ENCODE results near the gene CPED1.
A peak's percentile ranks its signal among the peaks of the same experiment; 100 is the strongest.
"Not testable (repeated sequence)": the region's sequence is repeated elsewhere in the genome, so short reads cannot be mapped to it uniquely, and the experiment has no call there.

Gene CPED1

DNA sequence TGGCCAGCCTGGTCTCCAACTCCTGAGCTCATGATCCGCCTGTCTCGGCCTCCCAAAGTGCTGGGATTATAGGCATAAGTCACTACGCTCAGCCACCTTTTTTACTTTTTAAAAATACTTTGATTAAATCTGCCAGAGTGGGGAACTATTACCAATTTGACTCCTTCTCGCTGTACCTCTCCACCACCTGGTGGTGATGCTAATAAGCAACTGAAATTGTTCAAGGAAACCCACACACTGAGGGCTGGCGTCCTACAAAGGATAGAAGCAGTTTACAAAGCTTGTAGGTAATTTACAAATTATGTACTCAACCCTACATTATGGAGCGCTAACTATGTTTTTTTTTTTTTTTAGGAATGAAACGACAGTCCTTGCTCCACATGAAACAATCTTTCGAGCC lies 111.1 kb downstream of the CPED1 start:
- Mint-ChIP-seq H3K27ac (no peak overlapping the region), H3K4me3 (no peak overlapping the region), H3K4me1 (peaks cover 2% of the 10 kb centered on the region), H3K27me3 (no peaks in the 10 kb centered on the region), H3K9me3 (no peaks in the 10 kb centered on the region), H3K36me3 (peaks cover 5% of the 10 kb centered on the region)
- ATAC-seq (ENCODE audit: low read depth) (no peak), DNase-seq (ENCODE audit: low spot score in 2 of 2) (no peak)

DNA sequence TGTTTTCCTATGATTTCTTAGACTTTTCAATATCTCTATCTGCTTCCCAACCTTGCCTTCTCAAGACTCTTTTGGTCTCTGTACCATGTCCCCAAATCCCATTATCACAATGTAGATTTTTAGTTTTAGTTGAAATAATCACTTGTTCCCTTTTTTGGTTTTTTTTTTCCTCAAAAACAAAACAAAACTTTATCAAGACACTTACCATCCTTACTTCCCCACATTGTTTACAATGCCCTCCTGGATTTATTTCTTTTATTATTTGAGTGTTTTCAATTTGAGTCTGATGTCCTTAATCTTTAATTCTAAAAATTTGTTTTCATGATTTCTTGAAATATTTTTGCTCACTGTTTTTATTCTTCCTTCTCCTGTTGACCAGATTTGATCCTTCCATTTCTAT lies 112.6 kb downstream of the CPED1 start:
- DNase-seq (ENCODE audit: low spot score in 2 of 2) (no peak), ATAC-seq (ENCODE audit: low read depth) (no peak)
- Mint-ChIP-seq H3K27ac (no peak overlapping the region), H3K36me3 (peaks cover 5% of the 10 kb centered on the region), H3K4me1 (peaks cover 2% of the 10 kb centered on the region), H3K27me3 (no peaks in the 10 kb centered on the region), H3K9me3 (no peaks in the 10 kb centered on the region), H3K4me3 (no peak overlapping the region)

DNA sequence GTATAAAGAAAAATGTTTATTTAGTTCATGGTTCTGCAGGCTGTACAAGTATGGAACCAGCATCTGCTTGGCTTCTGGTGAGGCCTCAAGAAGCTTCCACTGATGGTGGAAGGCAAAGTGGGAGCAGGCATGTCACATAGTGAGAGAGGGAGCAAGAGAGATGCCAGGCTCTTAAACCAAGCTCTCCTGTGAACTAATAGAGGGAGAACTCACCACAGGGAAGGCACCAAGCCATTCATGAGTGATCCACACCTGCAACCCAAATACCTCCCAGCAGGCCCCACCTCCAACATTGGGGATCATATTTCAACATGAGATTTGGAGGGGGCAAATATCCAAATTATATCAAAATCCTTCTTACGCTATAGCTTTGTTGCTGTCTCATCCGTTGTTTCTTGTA lies 113.1 kb downstream of the CPED1 start:
- no peak for DNase-seq (ENCODE audit: low spot score in 2 of 2)
- no peaks in the 10 kb centered on the region for H3K9me3 Mint-ChIP-seq
- peaks cover 2% of the 10 kb centered on the region for H3K4me1 Mint-ChIP-seq
- no peak overlapping the region for H3K27ac Mint-ChIP-seq
- peaks cover 5% of the 10 kb centered on the region for H3K36me3 Mint-ChIP-seq
- no peak overlapping the region for H3K4me3 Mint-ChIP-seq
- no peaks in the 10 kb centered on the region for H3K27me3 Mint-ChIP-seq
- ATAC-seq (ENCODE audit: low read depth), result no peak

DNA sequence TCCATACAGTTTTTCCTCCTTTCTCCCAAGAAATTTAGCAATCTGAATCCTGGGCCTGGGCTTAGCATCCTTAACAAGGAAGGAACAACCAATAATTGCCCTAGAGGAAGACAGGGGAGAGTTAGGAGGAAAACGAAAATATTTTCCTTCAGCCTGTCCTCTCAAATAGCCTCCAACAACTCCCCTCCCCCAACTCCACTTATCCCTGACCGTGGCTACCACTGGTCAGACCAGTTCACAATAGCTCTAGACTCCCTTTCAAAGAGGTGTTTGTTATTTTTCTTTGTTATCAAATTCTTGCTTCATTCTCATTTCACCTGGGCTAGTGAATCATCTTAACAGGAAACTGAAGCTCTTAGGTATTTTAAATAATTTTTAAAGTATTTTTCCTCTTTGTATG lies 114.1 kb downstream of the CPED1 start:
- no peaks in the 10 kb centered on the region for H3K27me3 Mint-ChIP-seq

DNA sequence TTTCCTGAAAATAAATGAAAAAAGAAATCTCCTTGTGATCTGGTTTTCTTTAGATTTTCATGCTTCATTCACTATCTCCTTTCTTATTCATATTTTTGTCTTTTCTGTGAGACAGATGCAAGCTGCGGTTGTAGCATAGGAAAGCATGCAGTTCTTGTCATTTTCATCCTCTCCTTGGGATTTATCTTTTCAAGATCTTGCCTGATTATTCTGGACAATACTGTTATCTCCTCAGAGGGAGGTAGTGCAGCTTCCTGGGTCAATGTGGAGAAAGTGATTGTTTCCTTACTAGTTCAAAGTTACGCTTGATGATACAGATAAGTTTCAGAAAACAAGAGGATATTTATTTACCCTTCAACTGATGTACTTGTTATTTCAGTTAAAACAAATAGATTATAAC lies 114.6 kb downstream of the CPED1 start:
- ATAC-seq (ENCODE audit: low read depth), result no peak
- Mint-ChIP-seq H3K27ac (no peak overlapping the region), H3K36me3 (peaks cover 5% of the 10 kb centered on the region), H3K4me3 (no peak overlapping the region), H3K4me1 (peaks cover 2% of the 10 kb centered on the region), H3K27me3 (no peaks in the 10 kb centered on the region), H3K9me3 (no peaks in the 10 kb centered on the region)
- DNase-seq (ENCODE audit: low spot score in 2 of 2), result no peak

More for the DNA sequence above, 114.1 kb downstream of the CPED1 start:
- no peak overlapping the region for H3K27ac Mint-ChIP-seq
- H3K4me1 Mint-ChIP-seq, result peaks cover 2% of the 10 kb centered on the region
- H3K9me3 Mint-ChIP-seq, result no peaks in the 10 kb centered on the region
- H3K4me3 Mint-ChIP-seq, result no peak overlapping the region
- no peak for ATAC-seq (ENCODE audit: low read depth)
- H3K36me3 Mint-ChIP-seq, result peaks cover 5% of the 10 kb centered on the region
- no peak for DNase-seq (ENCODE audit: low spot score in 2 of 2)

DNA sequence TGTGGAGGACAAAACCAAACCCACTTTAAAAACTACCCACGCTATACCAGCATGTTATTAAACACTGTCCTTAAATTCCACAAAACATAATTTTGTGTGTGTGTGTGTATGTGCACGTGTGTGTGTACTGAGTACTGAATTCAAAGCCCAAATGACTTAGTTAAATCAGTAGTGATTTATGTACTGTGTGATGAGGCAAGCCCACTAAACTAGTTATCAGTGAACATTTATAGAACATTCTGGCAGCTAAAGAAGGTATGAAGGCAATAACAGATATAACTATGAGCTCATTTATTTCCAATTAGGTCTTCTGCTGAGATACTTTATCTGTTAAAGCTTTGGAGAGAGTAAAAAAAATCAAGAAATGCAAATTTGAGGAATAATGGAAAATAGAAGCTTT lies 115.1 kb downstream of the CPED1 start:
- no peak for DNase-seq (ENCODE audit: low spot score in 2 of 2)
- Mint-ChIP-seq H3K27ac (no peak overlapping the region), H3K4me3 (no peak overlapping the region), H3K27me3 (no peaks in the 10 kb centered on the region), H3K9me3 (no peaks in the 10 kb centered on the region), H3K36me3 (peaks cover 5% of the 10 kb centered on the region), H3K4me1 (peaks cover 2% of the 10 kb centered on the region)
- no peak for ATAC-seq (ENCODE audit: low read depth)

DNA sequence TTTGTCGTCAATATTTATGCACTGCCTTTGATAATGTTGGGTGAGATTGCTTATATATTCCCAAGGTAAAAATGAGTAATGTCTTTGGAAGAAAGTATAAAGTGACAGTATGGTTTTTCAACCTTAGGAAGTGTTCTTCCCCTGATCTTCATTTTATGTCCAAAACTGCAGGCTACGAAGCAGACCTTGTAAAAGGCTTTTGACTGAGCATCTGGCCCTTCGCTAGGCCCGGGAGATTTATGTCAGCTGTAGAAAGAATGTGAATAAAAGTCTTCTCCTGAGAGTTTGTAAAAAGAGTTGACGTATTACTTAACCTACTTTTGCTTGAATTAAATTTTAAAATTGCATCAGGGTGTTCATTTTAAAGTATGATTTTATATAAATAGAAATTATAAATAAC lies 116.8 kb downstream of the CPED1 start:
- Mint-ChIP-seq H3K36me3 (peaks cover 5% of the 10 kb centered on the region), H3K9me3 (no peaks in the 10 kb centered on the region), H3K27me3 (no peaks in the 10 kb centered on the region), H3K27ac (no peak overlapping the region), H3K4me1 (peaks cover 2% of the 10 kb centered on the region), H3K4me3 (no peak overlapping the region)
- DNase-seq (ENCODE audit: low spot score in 2 of 2) (no peak), ATAC-seq (ENCODE audit: low read depth) (no peak)

DNA sequence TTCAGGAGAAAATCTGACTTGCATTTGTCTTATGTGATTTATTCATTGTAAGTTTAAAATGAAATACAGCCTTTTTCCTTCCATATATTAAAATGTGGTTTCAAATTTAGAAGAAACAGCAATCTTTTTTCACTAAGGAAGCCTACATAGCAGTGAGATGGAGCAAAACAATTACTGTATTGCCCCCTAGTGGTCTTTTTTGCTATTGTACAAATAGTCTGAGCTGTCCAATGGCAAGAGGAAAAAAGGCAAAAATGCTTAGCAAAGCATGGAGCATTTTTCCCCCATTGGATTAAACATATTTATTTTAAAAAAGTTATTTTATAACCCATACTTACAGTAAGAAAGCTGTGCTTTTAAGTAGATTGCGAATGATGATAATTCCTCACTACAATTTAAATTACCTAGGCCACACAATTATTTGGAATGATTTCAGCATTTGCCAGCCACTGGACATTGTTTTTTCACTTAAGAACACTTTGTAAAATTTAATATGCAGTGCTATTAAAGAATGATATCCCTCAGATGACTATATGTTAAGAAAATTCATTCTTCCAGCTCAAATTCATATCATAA lies 119.5 kb downstream of the CPED1 start:
- Mint-ChIP-seq H3K4me1 (no peaks in the 10 kb centered on the region), H3K27me3 (no peaks in the 10 kb centered on the region), H3K36me3 (no peaks in the 10 kb centered on the region), H3K9me3 (no peaks in the 10 kb centered on the region), H3K4me3 (no peak overlapping the region), H3K27ac (no peak overlapping the region)
- DNase-seq (ENCODE audit: low spot score in 2 of 2) (peak in 1 of 2 donors; percentile 47), ATAC-seq (ENCODE audit: low read depth) (peak; percentile 86)

DNA sequence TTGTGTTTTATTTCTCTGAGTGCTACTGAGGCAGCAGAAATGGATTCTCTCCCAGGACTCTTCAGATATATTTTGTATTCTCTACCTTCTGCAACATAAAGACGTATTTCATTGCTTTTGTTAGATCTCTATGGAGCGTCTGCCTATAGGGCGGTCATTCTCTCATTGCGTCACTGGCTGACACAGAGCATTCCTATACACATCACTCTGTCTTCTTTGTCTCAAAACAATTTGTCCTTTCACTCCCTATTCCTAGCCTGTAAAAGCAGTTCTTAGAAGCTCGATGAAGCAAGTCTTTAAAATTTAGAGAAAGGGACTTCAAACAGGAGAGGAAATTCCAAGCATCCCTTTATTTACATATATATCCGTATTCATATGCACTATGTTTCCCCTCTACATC lies 120.6 kb downstream of the CPED1 start:
- no peak overlapping the region for H3K4me3 Mint-ChIP-seq
- DNase-seq (ENCODE audit: low spot score in 2 of 2) (no peak), ATAC-seq (ENCODE audit: low read depth) (no peak)
- H3K27ac Mint-ChIP-seq, result no peak overlapping the region
- H3K4me1 Mint-ChIP-seq, result no peaks in the 10 kb centered on the region
- H3K27me3 Mint-ChIP-seq, result no peaks in the 10 kb centered on the region
- H3K9me3 Mint-ChIP-seq, result no peaks in the 10 kb centered on the region
- H3K36me3 Mint-ChIP-seq, result no peaks in the 10 kb centered on the region

DNA sequence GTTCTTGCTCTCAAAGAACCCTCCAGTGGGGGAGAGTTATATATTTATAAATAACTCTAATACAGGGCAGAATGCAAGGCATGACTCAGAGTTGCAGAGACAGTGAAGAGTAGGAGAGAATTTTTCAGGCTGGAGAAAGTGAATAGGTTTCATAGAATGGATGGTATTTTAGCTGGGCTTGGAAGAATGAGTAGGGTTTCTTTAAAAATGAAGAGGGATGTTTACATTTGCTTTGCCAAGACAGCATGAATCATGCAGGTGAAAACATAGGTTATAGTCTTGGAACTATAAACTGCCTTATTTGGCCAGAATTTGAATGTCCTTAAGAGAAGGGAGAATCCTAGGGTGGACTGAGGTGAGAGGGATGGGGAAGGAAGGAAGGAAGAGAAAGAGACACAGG lies 124.8 kb downstream of the CPED1 start:
- Mint-ChIP-seq H3K27ac (no peak overlapping the region), H3K27me3 (no peaks in the 10 kb centered on the region), H3K4me3 (no peak overlapping the region), H3K4me1 (no peaks in the 10 kb centered on the region), H3K9me3 (no peaks in the 10 kb centered on the region), H3K36me3 (no peaks in the 10 kb centered on the region)
- ATAC-seq (ENCODE audit: low read depth) (no peak), DNase-seq (ENCODE audit: low spot score in 2 of 2) (no peak)

DNA sequence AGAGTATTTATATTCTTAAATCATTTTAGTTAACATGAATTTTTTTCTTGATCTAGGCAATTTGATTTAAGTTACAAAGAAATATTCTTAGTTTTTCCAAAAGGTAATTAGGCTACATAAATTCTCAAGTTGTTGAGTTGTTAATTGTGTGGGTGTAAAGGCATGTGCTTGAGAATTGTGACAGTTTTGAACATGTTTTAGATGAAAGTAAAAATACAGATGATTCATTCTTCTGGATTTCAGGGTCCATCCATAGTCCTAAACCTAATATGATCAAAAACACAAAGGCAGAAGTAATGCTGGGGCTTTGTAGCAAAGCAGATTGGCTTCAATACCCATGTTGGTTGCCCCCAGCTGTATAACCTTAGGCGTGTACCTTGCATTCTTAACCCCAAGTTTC lies 127.9 kb downstream of the CPED1 start:
- H3K9me3 Mint-ChIP-seq, result no peaks in the 10 kb centered on the region
- H3K36me3 Mint-ChIP-seq, result peaks cover 2% of the 10 kb centered on the region
- H3K4me1 Mint-ChIP-seq, result peaks cover 2% of the 10 kb centered on the region
- ATAC-seq (ENCODE audit: low read depth) (no peak), DNase-seq (ENCODE audit: low spot score in 2 of 2) (no peak)
- H3K27me3 Mint-ChIP-seq, result no peaks in the 10 kb centered on the region
- H3K27ac Mint-ChIP-seq, result no peak overlapping the region
- no peak overlapping the region for H3K4me3 Mint-ChIP-seq

DNA sequence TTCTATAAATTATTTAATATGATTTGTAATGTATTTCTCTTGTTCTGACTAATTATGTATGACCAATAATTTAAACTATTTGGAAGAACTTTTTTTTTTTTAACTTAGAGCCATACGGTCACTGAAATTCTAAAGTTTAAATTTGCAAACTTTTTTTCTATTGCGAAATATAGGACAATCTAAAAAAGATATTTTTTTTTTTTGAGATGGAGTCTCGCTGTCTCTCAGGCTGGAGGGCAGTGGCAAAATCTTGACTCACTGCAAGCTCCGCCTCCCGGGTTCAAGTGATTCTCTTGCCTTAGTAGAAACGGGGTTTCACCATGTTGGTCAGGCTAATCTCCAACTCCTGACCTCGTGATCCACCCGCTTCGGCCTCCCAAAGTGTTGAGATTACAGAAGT lies 130.5 kb downstream of the CPED1 start:
- H3K9me3 Mint-ChIP-seq, result no peaks in the 10 kb centered on the region
- no peak for ATAC-seq (ENCODE audit: low read depth)
- no peak overlapping the region for H3K27ac Mint-ChIP-seq
- no peak for DNase-seq (ENCODE audit: low spot score in 2 of 2)
- peaks cover 2% of the 10 kb centered on the region for H3K4me1 Mint-ChIP-seq
- H3K4me3 Mint-ChIP-seq, result no peak overlapping the region
- peaks cover 2% of the 10 kb centered on the region for H3K36me3 Mint-ChIP-seq
- H3K27me3 Mint-ChIP-seq, result no peaks in the 10 kb centered on the region

DNA sequence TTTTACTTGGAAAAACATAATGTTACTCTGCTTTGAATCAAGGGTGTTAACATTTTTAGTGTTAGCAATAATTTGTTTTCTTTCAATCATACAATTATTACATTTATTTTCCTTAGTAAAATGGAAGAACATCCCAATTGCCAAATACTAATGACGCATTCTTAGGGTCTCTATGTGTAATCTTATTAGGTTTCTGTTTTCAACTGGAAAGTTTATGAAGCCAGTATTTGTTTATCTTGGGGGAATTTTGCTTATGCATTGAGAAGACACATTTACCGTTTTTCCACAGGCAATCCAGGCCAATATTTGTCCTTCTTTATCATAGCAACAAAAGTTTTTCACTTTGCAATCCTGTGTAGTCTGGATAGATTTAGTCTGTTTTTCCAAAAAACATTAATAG lies 134.5 kb downstream of the CPED1 start:
- H3K4me1 Mint-ChIP-seq, result peaks cover 2% of the 10 kb centered on the region
- H3K36me3 Mint-ChIP-seq, result peaks cover 6% of the 10 kb centered on the region
- H3K27me3 Mint-ChIP-seq, result no peaks in the 10 kb centered on the region
- H3K27ac Mint-ChIP-seq, result no peak overlapping the region
- ATAC-seq (ENCODE audit: low read depth) (no peak), DNase-seq (ENCODE audit: low spot score in 2 of 2) (no peak)
- no peaks in the 10 kb centered on the region for H3K9me3 Mint-ChIP-seq
- no peak overlapping the region for H3K4me3 Mint-ChIP-seq

DNA sequence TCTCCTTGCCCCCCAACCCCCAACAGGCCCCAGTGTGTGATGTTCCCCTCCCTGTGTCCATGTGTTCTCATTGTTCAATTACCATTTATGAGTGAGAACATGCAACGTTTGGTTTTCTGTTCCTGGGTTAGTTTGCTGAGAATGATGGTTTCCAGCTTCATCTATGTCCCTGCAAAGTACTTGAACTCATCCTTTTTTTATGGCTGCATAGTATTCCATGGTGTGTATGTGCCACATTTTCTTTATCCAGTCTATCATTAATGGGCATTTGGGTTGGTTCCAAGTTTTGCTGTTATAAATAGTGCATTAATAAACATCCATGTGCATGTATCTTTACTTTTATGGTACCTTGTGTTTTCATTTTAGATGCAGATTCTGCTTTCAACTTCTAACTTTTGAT lies 136.9 kb downstream of the CPED1 start:
- ATAC-seq (ENCODE audit: low read depth); H3K9me3 Mint-ChIP-seq; DNase-seq (ENCODE audit: low spot score in 2 of 2); H3K27me3 Mint-ChIP-seq; H3K36me3 Mint-ChIP-seq; H3K4me3 Mint-ChIP-seq; H3K4me1 Mint-ChIP-seq; H3K27ac Mint-ChIP-seq: not testable (repeated sequence)

DNA sequence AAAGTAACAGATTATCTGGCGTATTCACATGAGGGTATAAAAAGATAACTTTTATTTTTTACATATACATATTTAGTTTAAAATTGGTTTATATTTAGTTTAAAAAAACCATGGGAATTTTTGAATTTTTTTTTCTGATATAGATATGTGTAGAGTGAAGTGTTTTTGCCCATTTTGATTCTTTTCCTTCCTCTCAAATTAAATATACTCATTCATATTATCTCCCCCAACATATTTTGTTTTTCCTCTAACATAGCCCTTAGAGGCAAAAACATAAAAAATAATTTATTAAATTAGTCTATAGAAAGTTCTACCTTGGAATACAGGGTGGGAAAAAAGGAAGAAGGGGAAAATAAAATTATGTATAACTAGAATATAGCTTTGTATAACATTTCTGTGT lies 137.7 kb downstream of the CPED1 start:
- Mint-ChIP-seq H3K4me3 (no peak overlapping the region), H3K27me3 (no peaks in the 10 kb centered on the region)

More for the DNA sequence above, 137.7 kb downstream of the CPED1 start:
- H3K4me1 Mint-ChIP-seq, result no peaks in the 10 kb centered on the region
- H3K27ac Mint-ChIP-seq, result no peak overlapping the region
- ATAC-seq (ENCODE audit: low read depth), result no peak
- H3K36me3 Mint-ChIP-seq, result peaks cover 6% of the 10 kb centered on the region
- no peaks in the 10 kb centered on the region for H3K9me3 Mint-ChIP-seq
- DNase-seq (ENCODE audit: low spot score in 2 of 2), result no peak
